ENCODE data around the gene RAPGEF6.
"Not testable (repeated sequence)": the region's sequence is repeated elsewhere in the genome, so short reads cannot be mapped to it uniquely, and the experiment has no call there.

RAPGEF6 gene

DNA sequence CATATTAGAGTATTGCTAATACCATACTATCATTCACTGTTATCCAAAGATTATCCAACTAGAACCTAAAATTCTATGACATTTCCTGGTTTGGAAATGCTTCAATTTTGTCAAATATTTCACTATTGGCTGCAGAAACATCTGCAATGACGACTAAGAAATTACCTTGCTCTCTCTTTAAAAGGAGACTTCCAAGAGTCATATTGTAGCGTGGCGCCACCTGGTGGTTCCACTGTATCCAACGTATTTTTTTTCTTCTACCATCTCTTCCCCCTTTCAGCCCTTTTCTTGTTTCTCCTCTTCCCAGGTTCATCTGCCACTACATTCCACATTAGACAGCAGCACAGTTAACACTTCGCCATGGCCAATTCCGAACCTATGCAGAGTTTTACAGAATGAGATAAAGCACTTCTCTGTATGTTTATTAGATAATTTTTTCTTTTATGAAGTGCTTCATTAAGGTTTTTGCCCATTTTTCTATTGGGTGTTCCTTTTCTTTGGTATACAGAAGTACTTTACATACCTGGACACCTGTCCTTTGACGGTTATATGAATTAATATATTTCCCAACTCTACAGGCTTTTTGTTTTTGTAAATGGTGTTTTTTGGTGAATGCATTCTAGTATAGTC lies 217.7 kb downstream of the RAPGEF6 start:
- DNase-seq: peak; percentile 88

DNA sequence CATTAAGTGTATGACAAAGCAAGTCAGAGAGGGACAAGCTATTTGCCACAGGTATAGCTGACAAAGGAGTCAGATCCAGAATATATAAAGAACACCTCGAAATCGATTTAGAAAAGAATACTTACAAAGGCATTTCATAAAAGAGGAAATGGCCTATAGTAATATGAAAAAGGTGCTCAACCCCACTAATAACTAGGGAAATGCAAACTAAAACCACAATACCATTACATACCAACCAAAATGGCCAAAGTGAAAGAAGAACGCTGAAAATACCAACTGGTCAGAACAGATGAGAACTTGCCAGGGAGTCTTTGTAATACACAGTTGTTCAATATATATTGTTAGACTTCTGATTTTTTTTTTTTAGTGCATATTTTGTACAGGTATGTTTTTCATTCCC lies 218.3 kb downstream of the RAPGEF6 start:
- DNase-seq: no peak

DNA sequence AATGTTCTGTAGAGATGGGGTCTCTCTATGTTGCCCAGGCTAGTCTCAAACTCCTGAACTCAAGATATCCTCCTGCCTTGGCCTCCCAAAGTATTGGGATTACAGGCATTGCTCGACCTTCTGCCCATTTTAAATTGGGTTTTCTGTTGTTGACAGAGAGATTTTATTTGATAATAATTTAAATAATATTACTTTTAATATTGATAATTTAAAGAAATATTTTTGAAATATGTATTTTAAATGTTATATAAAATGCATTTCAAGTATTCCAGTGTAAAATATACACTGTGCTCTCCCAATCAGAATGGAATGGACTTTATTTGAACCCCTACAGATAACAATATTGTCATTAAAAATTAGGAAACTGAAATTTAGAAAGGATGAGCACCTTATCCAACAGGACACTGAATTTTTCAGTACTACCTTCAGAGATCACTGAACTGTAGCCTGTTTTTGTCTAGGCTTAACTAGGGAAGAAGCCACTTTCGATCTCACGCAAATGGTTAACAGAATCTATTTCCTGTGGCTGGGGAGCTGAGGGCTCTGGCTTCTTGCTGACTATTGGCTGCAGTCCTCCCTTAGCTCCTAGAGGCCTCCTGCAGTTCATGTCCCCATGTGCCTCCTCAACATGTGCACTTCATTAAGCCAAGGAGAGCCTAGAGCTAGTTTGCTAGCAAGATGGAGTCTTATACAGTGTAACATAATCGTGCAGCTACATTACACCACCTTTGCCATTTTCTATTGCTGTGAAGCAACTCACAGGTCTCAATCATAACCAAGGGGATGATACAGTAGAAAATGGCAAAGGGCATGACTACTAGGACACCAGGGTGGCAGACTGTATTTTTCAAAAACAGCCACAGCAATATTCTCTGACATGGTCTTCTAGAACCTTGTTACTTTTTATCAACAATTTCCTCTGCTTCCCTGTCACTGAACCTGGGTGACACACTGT lies 221.1 kb downstream of the RAPGEF6 start:
- no peak for DNase-seq

- DNase-seq: no peak
These were observed 227.9 kb downstream of the RAPGEF6 start for GRCh38 chr5:131406975-131407638.

DNA sequence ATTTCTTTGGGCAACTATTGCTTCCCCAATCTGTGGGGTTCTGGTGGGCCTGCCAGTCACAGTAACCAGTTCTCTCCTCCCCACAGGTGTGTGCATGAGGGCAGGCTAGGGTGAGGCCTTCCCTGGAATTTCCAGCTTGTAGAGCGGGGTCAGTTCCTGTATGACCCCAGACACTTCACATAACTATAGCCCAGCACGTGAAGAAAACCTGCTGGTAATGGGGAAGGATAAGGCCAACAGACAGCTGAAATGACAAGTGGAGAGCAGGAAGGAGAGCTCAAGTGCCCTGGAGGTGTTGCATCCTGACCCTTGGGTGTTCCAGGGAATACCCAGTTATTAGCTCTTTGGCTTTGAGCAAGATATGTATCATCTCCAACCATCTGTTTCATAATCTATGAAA lies 229.0 kb downstream of the RAPGEF6 start:
- no peak for DNase-seq

DNA sequence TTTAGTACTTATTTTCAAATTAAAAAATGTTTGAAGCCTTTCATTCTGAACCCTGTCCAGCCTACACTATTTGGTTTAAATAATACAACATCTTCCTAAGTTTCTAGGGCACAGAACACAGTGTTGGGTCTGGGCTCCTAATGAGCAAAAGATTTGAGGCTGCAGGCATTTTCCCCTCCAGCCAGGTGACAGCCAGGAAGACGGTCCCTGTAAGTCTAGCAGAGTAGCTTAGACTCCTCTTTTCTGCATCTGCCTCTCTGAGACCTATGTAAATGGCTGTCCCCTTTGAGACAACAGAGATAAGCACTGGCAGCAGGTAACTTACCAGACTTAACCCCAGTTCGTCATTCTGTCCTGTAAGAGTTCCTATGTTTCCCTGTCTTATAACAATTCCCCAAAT lies 229.4 kb downstream of the RAPGEF6 start:
- no peak for DNase-seq

GRCh38 chr5:131400585-131400984 lies 234.4 kb downstream of the RAPGEF6 start:
- no peak for DNase-seq

DNA sequence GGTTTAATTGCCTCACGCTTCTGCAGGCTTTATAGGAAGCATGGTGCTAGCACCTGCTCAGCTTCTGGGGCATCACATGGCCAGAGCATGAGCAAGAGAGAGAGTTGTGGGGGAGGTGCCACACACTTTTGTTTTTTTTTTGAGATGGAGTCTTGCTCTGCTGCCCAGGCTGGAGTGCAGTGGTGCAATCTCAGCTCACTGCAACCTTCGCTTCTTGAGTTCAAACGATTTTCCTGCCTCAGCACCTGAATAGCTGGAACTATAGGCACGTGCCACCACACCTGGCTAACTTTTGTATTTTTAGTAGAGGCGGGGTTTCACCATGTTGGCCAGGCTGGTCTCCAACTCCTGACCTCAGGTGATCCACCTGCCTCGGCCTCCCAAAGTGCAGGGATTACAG lies 236.0 kb downstream of the RAPGEF6 start:
- DNase-seq: not testable (repeated sequence)

GRCh38 chr5:131396630-131397273 lies 238.3 kb downstream of the RAPGEF6 start:
- DNase-seq: no peak

DNA sequence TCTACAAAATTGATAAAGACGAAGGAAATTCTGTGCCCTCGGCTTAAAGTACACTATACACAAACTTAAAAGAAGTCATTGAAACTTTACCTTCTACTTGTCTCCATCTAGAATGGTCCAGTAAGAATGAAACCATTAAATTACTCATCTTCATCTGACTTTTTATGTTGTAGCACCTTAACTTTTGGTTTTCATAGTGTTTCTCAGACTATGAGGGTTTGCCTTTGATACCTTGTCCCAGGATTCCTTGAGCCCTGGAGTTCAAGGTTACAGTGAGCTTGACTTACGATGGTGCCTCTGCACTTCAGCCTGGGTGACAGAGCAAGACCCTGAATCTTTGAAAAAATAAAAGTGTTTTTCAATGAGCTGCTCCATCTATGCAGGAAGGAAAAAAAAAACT lies 239.0 kb downstream of the RAPGEF6 start:
- no peak for DNase-seq

DNA sequence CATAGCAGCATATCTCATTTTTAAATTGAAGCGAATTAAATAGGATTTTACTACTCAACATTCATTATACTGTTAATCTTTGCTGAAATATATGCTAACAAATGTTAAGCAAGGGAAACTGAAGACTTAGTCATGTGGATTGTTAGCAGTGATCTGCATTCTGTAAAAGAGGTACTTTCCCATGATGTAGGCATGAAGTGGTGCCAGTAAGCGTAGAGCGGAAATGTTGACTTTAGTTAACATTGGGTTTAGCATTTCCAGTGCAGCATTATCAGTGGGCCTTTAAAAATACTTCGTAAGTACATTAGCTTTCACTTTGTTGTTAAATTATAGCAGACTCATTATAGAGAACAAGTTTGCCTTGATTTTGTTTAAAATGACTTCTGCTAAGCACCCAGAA lies 240.9 kb downstream of the RAPGEF6 start:
- no peak for DNase-seq

GRCh38 chr5:131393498-131393968 lies 241.5 kb downstream of the RAPGEF6 start:
- DNase-seq: no peak

DNA sequence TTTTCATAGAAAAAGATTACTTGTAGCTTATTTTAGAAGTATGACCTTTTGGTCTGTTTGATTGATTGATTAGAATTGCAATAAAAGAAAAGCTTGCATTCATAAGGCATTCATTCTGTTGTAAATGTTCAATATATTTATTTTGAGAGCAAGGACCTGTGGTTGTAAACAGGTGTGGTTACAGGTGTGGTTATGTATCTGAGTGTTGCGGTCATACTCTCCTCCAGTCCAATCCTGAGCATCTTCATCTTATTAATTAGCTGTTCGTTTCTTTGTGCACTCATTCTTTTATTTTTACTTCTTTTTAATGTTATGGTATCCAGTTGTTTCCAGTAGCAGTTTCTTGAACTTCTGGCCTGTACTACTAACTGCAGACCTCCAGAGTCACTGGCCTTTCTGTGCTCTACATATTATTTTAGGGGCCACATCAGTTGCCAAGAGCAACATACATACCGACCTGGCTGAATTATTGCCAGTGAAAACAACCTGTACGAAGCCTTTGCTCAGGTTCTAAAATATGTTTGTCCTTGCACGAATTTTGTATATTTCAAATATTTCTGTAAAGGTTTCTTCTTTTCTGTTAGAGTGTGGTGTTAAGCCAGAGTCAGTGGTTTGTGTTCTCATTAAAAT lies 242.4 kb downstream of the RAPGEF6 start:
- DNase-seq: no peak

- DNase-seq: no peak
These were observed 245.2 kb downstream of the RAPGEF6 start for GRCh38 chr5:131389869-131390265.

- DNase-seq: no peak
These were observed 245.7 kb downstream of the RAPGEF6 start for GRCh38 chr5:131389096-131389868.

- DNase-seq: no peak
These were observed 247.8 kb downstream of the RAPGEF6 start for GRCh38 chr5:131387255-131387654.

- DNase-seq: no peak
These were observed 248.2 kb downstream of the RAPGEF6 start for GRCh38 chr5:131386779-131387178.

GRCh38 chr5:131386124-131386523 lies 248.9 kb downstream of the RAPGEF6 start:
- no peak for DNase-seq

GRCh38 chr5:131384616-131385214 lies 250.3 kb downstream of the RAPGEF6 start:
- peak; percentile 42 for DNase-seq

DNA sequence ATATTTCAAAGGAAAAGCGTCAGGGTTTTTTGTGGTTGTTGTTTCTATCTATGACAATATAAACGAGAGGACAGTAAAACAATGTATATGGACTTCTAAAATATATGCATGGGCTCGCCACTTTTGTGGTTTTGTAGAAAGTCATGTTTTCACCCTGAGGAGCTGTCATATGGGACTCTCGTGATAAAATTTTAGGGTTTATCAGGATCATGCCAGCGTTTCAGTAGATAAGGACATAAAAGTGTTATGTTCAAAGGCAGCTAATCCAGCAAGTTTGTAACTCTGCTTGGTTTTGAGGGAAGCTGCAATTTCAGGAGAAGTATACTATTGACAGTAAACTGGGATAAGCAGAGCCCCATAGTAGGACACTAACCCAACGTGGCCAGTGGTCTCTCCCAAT lies 250.9 kb downstream of the RAPGEF6 start:
- DNase-seq: no peak
